GM12873 (cell line): Measurements from ENCODE around the gene NOC2L.

ENCODE experiments used
- TF ChIP-seq, protein P1 (sequence below): IDR thresholded peaks from 2 replicates; pipeline ENCODE4 v1.5.1; 2012; ENCODE audit warnings: low read depth, mild to moderate bottlenecking, moderate library complexity, low read length, control low read depth; ENCODE audit not compliant: insufficient read depth; ENCODE audit errors: missing control alignments

Gene NOC2L

DNA sequence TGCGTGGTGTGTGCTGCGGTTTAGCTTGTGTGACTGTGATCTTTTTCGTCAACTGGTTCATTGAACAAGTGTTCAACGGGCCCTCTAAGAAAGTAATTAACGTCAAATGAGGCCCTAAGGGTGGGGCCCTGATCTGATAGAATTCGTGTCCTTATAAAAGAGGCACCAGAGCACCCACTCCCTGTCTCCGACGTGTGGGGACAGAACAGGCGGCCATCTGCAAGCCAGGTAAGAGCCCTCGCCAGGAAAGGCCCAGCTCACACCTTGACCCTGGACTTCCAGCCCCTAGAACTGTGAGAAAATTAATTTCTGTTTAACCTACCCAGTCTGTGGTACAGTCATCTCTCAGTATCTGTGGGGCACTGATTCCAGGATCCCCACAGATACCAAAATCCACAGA, 55.8 kb downstream of the NOC2L start:
- TF ChIP-seq, protein P1, sequence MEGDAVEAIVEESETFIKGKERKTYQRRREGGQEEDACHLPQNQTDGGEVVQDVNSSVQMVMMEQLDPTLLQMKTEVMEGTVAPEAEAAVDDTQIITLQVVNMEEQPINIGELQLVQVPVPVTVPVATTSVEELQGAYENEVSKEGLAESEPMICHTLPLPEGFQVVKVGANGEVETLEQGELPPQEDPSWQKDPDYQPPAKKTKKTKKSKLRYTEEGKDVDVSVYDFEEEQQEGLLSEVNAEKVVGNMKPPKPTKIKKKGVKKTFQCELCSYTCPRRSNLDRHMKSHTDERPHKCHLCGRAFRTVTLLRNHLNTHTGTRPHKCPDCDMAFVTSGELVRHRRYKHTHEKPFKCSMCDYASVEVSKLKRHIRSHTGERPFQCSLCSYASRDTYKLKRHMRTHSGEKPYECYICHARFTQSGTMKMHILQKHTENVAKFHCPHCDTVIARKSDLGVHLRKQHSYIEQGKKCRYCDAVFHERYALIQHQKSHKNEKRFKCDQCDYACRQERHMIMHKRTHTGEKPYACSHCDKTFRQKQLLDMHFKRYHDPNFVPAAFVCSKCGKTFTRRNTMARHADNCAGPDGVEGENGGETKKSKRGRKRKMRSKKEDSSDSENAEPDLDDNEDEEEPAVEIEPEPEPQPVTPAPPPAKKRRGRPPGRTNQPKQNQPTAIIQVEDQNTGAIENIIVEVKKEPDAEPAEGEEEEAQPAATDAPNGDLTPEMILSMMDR, result no peak

DNA sequence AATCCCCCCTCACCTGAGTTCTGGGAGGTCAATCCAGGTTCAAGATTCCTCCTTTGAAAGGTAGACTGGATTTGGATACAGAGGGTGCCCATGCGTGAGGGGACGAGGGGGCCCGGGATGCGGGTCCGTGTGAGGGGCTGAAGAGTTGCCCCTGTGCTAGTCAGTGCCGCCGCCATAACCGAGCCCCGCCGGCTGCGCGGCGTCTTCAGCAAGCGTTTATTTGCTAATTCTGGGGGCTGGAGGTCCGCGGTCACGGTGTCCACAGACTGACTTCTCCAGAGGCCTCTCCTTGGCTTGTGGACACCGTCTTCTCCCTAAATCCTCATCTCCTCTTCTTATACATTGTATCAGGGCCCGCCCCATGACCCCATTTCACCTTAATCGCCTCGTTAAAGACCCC, 56.3 kb downstream of the NOC2L start:
- TF ChIP-seq, protein P1, result no peak

DNA sequence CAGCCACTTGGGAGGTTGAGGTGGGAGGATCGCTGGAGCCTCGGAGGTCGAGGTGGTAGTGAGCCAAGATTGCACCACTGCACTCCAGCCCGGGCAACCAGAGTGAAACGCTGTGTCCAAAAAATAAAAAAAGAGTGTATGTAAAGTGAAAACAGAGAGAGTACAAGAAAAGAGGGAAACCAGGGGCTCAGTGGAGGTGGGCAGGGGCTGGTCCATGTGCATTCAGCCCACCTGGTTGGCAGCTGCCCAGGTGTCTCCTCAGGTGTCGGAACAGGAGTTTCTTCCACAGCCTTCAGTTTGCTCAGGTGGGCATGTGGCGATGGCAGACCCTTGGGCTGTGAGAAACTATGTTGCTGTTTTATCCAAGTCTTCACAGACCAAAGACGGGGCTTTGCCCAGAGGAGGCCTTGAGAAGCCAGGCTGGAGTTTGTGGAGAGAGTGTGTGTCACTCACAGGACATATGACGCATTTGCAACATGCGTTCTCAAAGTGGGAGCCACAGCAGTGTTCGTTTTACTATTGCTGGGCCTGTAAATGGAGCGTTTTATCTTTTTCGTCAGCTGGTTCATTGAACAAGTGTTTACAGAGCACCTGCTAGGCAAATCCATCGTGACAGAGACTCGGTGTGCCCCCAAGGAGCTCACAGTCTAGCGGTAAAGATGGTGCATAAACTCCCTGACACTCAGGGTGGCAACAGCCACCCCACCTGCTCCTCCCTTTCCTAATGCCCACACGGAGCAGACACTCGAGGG, 57.8 kb downstream of the NOC2L start:
- TF ChIP-seq, protein P1, result no peak

DNA sequence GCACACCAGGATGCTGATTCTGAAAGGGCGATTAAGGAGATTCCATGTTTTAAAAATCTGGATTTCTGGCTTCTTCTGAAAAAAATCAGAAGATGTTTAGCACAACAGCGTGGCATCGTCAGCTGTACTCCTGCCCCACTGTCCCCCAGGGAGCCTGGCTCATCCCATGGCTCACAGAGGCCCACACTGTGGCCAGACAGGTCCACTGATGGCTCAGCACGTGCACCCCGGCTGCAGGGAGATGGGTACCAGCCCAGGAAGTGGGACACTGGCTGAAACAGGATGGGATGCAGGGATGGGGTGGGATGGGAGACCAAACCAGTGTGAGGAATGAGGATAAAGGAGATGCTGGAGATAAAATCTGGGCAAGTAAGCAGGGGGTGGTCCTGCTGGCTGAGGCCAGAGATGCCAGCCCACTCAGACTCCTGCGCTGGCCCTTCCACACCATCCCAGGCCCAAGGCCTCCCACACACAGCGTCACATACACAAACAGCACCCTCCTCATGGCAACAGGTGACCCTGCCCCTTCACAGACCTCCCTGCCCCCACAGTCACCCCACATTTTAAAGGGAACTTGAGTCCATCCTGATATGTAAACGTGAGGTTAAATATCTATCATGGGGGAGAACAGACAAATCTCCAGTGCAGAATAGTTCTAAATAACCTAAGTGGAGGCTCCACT, 59.3 kb downstream of the NOC2L start:
- TF ChIP-seq, protein P1, result no peak

DNA sequence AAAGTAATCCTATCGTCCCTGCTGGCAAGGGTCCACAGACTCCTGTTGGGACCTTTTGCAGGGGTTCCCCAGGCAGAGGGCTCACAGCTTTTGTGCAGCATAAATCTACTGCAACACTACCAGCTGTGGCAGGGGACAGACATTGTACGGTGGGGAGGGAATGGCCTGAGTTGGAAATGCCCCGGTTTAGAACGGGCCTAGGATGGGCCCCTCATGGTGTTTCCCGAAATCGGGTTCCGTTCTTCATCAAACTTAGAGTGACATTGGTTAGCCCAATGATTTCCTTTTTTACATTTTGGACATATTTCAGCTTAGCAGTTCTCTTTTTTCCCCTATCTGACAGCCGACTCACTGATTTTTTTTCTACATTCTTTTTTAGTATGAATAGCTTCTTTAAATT, 61.8 kb downstream of the NOC2L start:
- TF ChIP-seq, protein P1, result no peak
